Activated naive CD4-positive, alpha-beta T cell treated with anti-CD3 and anti-CD28 coated beads, Interleukin-2, amount 50 U/mL, for 72 hours (primary cell): ENCODE data around the gene RYK. TPM values are rescaled to one million over a fixed set of nuclear protein-coding genes. Genes with fewer than 3 reads are reported as not detected.

Experiments used
- ATAC-seq, 2 donors: fragments of 150-1000 bp; cut with Tn5 transposase; 2 replicates each; pipeline ENCODE4 v1.10.0; 2021; ENCODE audit warnings: mild to moderate bottlenecking in 2 of 2, moderate library complexity in 2 of 2
- DNase-seq, 2 donors: peaks; one replicate each; pipeline ENCODE4 v3.0.0; 2021 to 2022; ENCODE audit warnings: low spot score in 2 of 2
- H3K27ac Mint-ChIP-seq, 2 donors: one replicate each; pipeline ENCODE4 v1.8.0; 2022; ENCODE audit warnings: mild to moderate bottlenecking in 2 of 2, mixed read lengths in 2 of 2
- H3K36me3 Mint-ChIP-seq, 2 donors: one replicate each; pipeline ENCODE4 v1.8.0; 2022; ENCODE audit warnings: mixed read lengths in 2 of 2
- H3K9me3 Mint-ChIP-seq, 2 donors: one replicate each; pipeline ENCODE4 v1.8.0; 2022; ENCODE audit warnings: mixed read lengths in 2 of 2
- total RNA-seq, 2 donors: library from RNA; stranded (reverse); gene quantifications; one replicate each; pipeline ENCODE4 v1.2.3, GENCODE V29; 2022

RYK gene
- total RNA-seq: 10 to 100 TPM; 16.4 to 50.1 TPM

DNA sequence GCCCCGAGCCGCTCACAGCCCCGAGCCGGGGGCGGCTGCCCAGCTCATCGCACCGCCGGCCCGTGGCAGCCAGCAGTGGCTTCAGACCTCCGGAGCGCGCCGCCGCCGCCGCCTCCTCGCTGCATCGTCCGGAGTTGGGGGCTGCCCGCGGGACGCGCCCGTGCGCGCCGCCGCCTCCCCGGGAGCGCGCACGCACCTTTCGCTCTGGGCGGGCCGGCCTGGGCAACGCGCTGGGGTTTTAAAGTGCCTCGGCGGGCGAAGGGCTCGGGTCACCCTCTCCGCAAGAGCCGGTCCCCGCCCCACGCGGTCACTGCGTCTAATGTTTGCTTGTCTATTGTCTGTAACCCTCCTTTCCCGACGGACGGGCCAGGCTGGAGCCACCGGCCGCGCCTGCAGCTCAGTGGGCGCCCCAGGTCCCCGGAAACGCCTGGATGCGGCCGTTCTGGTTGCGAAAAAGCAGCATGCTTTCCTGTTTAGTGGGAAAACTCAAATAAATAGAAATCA is at the start of gene RYK:
RYK (minus strand) TSS at position 143 of the 504 bp plus-strand sequence. CDS start 205 bp downstream, outside the sequence.
- Mint-ChIP-seq H3K27ac (peak within 1 kb of the TSS; percentile 93 to 94), H3K36me3 (peaks cover 16 to 22% of the 10 kb centered on the region in 2 donors), H3K9me3 (peaks cover 2 to 10% of the 10 kb centered on the region in 2 donors)
- peak; percentile 76 to 85 for ATAC-seq
- peak; percentile 75 to 80 for DNase-seq

DNA sequence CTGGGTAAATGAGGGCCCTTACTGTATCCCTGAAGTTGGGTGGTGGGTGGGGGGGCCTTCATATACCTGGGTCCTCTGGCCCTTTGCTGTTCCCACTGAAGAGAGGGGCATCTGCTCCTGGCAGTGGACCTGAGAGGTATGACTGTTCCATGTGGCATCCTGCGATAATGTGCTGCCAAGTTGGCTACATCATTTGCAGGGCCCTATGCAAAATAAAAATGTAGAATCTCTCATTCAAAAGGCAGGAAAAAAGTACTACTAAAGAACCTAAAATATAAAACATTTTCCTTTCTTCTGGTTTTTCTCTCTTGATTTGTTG is 49.2 kb upstream of the RYK start:
- Mint-ChIP-seq H3K36me3 (peaks cover 0 to 6% of the 10 kb centered on the region in 2 donors), H3K9me3 (peaks cover 0 to 9% of the 10 kb centered on the region in 2 donors), H3K27ac (no peak overlapping the region)
- DNase-seq: no peak
- peak in 1 of 2 donors; percentile 9 for ATAC-seq

DNA sequence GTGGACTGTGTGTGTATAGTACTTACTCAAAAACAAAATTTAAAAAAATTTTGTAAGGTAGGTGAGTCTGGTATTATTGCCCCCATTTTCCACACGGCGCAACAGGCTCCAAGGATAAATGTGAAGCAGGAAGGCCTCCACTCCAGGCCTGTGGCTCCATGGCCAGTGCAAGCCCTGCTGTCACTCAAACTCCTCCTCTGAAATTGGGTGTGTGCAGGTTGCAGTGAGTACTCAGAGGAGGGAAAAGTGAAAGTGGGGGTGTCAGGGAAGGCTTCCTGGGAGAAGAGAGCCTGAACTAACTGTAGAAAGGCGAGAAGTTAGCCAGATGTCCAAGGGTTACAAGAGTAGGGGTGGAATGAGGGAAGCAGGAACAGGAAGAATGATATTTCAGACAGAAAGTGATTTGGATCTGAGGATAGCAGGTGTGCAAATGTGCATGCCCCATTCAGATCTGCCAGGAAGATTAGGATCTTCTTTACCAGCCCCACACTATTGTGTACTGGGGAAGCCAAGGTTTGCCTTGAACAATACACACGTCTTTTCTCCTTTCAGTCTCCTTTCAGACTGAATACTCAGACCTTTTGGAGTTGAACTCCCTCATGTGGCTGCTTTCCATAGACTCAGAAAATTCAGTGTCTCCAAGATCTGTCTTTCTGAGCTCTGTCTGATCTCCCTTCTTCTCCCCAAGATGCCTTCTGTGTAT is 48.7 kb upstream of the RYK start:
- H3K36me3 Mint-ChIP-seq: peaks cover 0 to 6% of the 10 kb centered on the region in 2 donors
- H3K27ac Mint-ChIP-seq: no peak overlapping the region
- ATAC-seq: peak in 1 of 2 donors; percentile 38

DNA sequence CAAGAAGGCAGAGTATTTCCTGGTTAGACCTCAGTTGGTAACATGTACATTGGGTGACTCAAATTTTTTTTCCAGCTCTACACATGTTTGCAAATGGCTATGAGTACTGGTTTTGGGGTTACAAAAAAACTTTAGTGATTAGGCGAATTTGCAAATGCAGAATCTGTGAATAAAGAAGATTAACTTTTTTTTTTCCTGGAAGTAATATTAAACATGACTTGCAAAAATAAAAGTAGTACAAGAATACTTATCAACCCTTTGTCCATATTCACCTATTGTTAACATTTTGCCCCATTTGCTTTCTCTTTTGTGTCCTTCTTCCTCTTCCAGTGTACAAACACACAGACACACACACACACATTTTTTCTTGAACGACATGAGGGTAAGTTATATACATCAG is 47.6 kb upstream of the RYK start:
- Mint-ChIP-seq H3K36me3 (peaks cover 0 to 6% of the 10 kb centered on the region in 2 donors), H3K27ac (no peak overlapping the region), H3K9me3 (peaks cover 0 to 9% of the 10 kb centered on the region in 2 donors)
- ATAC-seq (no peak), DNase-seq (no peak)

More for the DNA sequence above, 48.7 kb upstream of the RYK start:
- DNase-seq: no peak
- peaks cover 0 to 9% of the 10 kb centered on the region in 2 donors for H3K9me3 Mint-ChIP-seq

DNA sequence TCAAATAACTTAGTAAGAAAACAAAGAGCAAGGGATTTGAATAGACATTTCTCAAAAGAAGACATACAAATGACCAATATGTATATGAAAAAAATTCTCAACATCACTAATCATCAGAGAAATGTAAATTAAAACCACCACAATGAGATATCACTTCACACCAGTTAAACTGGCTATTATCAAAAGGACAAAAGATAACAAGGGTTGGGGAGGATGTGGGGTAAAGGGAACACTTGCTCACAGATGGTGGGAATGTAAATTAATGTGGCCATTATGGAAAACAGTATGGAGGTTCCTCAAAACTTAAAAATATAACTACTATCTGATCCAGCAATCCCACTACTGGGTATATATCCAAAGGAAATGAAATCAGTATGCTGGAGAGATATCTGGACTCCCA is 46.0 kb upstream of the RYK start:
- Mint-ChIP-seq H3K9me3 (peaks cover 0 to 9% of the 10 kb centered on the region in 2 donors), H3K27ac (no peak overlapping the region), H3K36me3 (peaks cover 0 to 6% of the 10 kb centered on the region in 2 donors)
- no peak for DNase-seq
- ATAC-seq: no peak

DNA sequence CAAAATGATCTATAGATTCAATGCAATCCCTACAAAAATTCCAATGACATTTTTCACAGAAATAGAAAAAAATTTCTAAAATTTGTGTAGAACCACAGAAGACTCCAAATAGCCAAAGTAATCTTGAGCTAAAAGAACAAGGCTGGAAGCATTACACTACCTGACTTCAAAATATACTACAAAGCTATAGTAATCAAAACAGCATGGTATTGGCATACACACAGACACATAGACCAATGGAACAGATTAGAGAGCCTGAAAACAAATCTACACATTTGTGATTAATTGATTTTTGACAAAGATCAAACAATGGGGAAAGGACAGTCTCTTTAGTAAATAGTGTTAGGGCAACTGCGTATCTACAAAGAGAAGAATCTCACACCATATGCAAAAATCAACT is 45.3 kb upstream of the RYK start:
- peaks cover 0 to 9% of the 10 kb centered on the region in 2 donors for H3K9me3 Mint-ChIP-seq
- no peak for DNase-seq
- no peak overlapping the region for H3K27ac Mint-ChIP-seq
- H3K36me3 Mint-ChIP-seq: peaks cover 0 to 6% of the 10 kb centered on the region in 2 donors
- ATAC-seq: no peak

DNA sequence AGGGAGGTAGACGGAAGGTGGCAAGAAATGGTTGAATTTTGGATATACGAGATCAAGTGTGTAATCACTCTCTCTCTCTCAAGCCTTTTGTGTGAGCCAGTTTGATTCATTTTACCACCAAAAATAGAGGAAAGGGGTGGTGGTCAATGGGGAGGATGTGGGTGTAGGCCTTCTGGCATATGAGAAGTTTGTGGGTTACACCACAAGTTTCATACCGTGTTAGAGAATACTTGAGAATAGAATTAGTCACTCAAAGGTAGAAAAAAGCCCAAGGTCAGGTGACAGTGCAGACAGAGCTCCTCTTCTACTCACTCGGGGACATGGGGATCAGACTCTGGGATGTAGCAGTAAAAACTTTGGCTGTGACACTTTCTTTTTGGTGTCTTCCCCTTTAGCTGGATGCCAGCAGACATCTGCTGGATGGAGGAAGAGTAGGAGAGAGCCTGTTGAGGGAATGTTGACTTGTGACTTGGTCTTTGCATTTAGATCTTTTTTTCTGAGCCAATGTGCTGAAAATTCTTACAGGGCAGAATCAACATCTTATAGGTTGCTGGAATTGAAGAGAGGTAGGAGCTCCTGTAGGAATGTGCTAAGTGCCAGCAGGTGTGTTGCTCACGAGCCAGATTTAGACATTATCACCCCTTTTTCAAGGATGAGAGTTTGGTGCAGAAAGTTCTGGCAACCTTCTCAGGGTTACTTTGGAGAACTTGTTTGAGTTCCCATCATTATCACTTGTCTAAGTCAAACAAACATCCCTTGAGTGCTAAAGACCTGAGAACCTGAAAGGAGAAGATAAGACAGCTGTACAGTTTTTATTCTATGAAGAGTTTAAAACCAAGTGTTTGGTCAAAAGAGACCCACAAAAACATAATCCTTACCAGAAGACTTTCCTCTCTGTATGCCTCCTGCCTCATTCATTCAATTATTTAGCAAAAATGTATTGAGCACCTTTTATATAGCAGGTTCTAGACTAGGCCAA is 43.9 kb upstream of the RYK start:
- peaks cover 0 to 9% of the 10 kb centered on the region in 2 donors for H3K9me3 Mint-ChIP-seq

DNA sequence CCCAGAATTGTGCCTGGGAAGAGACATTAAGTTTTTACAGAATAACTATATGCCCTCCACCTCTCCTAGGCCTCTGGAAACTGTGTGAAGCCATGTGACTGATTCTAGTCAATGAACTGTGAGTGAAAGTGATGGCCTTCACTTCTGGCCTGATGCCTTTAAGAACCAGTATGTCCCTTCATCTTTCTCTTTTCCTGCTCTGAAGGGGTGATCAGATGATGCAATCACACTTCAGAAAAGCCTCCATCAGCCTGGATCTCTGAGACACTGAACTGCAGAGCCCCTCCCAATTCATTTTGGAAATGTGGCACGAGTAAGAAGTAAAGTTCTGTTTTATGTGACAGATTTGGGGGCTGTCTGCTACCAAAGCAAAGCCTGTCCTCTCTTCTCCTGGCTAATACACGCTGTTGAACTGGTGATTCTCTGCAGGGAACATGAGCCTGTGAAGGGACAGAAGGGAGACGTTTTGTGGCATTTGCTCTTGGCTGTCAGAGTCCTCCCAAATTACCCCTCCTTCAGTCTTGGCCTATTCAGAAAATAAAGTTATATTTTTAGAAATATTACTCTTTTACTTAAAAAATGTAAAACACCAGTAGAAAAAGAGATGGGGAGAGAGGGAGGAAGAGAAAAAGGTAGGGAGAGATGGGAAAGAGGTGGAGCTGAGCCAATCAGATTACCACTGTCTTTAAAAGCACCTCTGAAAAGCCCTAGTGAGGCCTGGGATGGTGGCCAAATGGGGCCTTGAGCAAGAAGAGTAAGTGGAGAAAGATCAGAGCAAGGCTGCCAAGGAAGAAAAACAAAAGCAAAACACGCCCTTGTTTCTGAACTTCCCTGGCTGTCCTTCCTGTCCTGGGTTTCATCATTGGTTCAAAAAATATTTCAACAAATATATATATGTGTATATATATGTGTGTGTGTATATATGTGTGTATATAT is 40.9 kb upstream of the RYK start:
- no peak overlapping the region for H3K27ac Mint-ChIP-seq
- peaks cover 0 to 9% of the 10 kb centered on the region in 2 donors for H3K9me3 Mint-ChIP-seq
- no peak for DNase-seq
- no peak for ATAC-seq
- peaks cover 0 to 6% of the 10 kb centered on the region in 2 donors for H3K36me3 Mint-ChIP-seq

More for the DNA sequence above, 43.9 kb upstream of the RYK start:
- Mint-ChIP-seq H3K27ac (no peak overlapping the region), H3K36me3 (peaks cover 0 to 6% of the 10 kb centered on the region in 2 donors)
- peak; percentile 99 to 100 for ATAC-seq
- peak; percentile 64 to 68 for DNase-seq

DNA sequence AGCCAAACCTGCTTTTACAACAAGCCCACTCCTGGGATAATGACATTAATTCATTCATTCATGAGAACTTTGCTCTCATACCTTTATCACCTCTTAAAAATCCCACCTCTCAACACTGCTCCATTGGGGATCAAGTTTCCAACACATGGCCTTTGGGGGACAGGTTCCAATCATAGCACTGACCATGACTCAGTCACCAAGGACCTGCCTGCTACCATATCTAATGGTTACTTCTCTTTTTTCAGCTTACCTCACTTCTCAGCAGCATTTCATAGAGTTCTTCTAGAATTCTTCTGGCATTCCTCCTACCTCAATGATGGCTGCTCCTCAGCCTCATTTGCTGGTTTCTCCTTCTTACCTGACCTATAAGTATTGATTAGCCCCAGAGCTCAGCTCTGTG is 36.9 kb upstream of the RYK start:
- H3K9me3 Mint-ChIP-seq: no peaks in the 10 kb centered on the region
- DNase-seq (no peak), ATAC-seq (no peak)
- no peaks in the 10 kb centered on the region for H3K36me3 Mint-ChIP-seq
- H3K27ac Mint-ChIP-seq: no peak overlapping the region

DNA sequence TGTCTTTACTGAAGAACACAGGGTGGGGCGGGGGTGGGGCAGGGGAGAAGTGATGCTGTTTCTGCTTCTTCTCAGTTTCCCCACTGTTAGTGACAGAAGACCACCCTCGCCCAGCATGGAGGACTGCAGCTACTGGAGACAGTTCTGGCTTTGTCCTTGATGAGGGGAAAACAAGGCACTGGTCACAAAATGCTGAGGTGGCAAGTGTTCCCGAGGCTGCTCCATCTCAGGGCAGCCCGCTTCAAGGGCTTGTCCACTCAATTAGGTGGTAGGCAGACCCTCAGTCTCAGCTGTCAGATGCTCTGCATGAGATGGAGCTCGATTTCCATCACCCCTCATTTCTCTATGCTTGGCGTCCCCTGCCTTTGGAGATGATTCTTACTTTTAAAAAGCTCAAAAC is 33.8 kb upstream of the RYK start:
- ATAC-seq (no peak), DNase-seq (no peak)
- Mint-ChIP-seq H3K36me3 (no peaks in the 10 kb centered on the region), H3K27ac (no peak overlapping the region), H3K9me3 (no peaks in the 10 kb centered on the region)

DNA sequence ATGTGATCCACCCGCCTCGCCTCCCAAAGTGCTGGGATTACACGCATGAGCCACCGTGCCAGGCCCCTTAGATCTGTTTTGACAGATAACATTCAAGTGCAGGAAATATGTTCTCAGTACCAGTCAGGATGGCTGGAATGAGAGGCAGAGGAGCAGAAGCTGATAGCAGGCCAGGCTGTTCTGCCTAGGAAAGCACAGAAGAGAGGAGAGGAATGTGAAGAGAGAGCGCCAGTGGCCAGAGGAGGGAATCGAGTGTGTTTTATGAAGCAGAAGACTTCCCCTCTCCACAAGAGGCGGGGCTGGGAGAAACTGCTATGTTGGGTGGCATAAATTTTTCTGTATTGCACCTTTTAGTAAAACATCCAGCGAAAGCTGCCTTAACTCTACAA is 32.0 kb upstream of the RYK start:
- H3K36me3 Mint-ChIP-seq: no peaks in the 10 kb centered on the region
- ATAC-seq (no peak), DNase-seq (no peak)
- no peak overlapping the region for H3K27ac Mint-ChIP-seq
- no peaks in the 10 kb centered on the region for H3K9me3 Mint-ChIP-seq

DNA sequence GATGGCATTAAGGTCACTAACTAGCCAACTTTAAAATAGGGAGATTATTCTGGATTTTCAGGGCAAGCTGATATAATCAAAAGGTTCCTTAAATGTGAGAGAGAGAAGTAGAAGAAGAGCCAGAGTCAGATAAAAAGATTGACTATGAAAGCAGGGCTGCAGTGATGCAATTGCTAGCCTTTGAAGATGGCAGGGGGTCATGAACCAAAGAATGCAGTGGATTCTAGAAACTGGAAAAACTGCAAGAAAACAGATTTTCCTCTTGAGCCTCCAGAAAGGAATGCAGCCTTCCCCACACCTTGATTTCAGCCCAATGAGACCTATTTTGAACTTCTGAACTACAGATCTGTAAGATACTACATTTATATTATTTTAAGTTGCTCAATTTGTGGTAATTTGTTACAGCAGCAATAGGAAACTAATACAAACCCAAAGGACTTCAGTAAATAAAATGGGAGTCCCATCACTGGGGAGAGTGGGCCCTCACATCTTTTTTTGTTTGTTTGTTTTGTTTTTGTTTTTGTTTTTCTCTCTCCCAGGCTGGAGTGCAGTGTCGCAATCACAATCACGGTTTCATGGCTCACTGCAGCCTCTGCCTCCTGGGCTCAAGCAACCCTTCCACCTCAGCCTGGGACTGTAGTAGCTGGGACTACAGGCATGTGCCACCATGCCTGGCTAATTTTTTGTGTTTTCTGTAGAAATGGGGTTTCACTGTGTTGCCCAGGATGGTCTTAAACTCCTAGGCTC is 31.4 kb upstream of the RYK start:
- no peak overlapping the region for H3K27ac Mint-ChIP-seq
- ATAC-seq (no peak), DNase-seq (no peak)
- no peaks in the 10 kb centered on the region for H3K36me3 Mint-ChIP-seq
- H3K9me3 Mint-ChIP-seq: no peaks in the 10 kb centered on the region

DNA sequence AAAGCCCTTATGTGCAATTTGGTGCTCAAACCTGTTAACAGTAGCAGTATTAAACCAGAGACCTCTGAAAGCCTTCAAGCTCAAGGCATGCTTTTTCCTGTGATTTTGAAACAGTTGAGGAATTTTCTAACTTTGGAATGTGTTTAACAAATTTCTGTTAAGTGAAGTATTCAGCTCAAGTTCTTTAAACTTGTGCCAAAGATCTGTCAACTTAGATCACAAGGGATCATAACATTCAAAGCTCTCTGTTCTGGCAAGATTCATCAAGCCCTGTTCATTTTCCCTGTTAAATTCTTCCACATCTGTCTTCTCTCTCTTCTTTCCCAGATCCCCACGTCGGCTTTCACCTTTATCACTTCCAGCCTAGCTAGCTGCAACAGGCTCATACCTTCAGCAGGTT is 28.8 kb upstream of the RYK start:
- DNase-seq (no peak), ATAC-seq (no peak)
- Mint-ChIP-seq H3K27ac (no peak overlapping the region), H3K36me3 (no peaks in the 10 kb centered on the region), H3K9me3 (no peaks in the 10 kb centered on the region)

DNA sequence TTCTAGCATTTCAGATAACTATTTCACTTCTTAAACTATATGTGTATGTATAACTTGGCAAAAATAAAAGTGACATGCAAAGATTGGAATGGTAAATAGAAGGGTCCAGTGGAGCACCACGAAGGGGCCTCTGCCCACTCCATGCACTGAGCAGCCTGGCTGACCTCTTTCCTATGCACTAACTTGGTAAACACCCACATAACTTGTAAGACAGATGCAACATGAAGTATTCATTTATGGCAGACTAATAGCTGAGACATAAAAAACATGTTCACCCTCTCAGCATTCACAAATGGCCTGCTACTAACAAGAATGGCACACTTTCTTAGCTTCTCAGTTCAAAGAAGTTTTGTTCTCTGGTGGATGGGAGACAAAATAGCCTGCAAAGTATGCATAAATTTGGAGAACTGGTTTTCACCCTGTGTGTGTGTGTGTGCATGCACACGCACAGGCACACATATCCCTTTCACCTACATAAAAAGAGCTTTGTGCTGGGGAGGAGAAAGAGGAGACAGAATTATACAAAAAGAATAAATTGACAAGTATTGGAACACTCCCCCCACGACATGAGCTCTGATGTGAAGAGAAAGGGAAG is 26.5 kb upstream of the RYK start:
- no peak for ATAC-seq

DNA sequence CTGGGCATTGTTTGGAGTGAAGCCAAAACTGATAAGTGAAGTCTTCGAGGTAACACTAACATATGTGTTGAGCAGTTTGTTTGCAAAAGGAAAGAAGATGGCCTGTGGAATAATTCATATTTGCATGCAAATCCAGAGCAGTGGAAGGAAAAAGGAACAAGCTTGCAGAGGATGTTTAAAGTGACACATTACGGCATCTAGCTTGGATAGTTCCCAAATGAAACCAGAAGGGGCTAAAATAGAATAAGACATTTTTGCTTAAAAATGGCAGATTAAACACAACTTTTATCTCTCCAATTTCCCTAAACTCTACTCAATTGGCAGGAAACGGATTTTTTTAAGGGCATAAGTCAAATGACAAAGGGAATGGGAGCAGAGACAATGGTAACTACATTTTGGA is 25.4 kb upstream of the RYK start:
- no peak overlapping the region for H3K27ac Mint-ChIP-seq
- no peak for DNase-seq

More for the DNA sequence above, 26.5 kb upstream of the RYK start:
- peaks cover 0 to 3% of the 10 kb centered on the region in 2 donors for H3K9me3 Mint-ChIP-seq
- H3K36me3 Mint-ChIP-seq: no peaks in the 10 kb centered on the region
- DNase-seq: no peak
- no peak overlapping the region for H3K27ac Mint-ChIP-seq

More for the DNA sequence above, 25.4 kb upstream of the RYK start:
- Mint-ChIP-seq H3K9me3 (peaks cover 0 to 3% of the 10 kb centered on the region in 2 donors), H3K36me3 (no peaks in the 10 kb centered on the region)
- no peak for ATAC-seq
